Kidney (tissue), 14 donors: ENCODE measurements around the gene C22orf31. TPM values are rescaled to one million over a fixed set of nuclear protein-coding genes. Genes with fewer than 3 reads are reported as not detected.
A peak's percentile ranks its signal among the peaks of the same experiment; 100 is the strongest.

Experiments used
- DNase-seq, 5 donors: peaks; one replicate each; pipeline ENCODE4 v3.0.0-alpha.2; 2013 to 2020
- FAIRE-seq: peaks from 2 replicates; lab custom pipeline; 2012; peaks lifted over from hg19 to GRCh38; lab: Jason Lieb, UNC
- H3K27ac ChIP-seq, 2 donors: one replicate each; pipeline ENCODE4 v1.7.0; 2013; ENCODE audit warnings: low read depth in 2 of 2, low read length in 2 of 2, inconsistent platforms in 1 of 2
- H3K27me3 ChIP-seq: one replicate; pipeline ENCODE4 v1.7.1; 2013; ENCODE audit warnings: low read length, inconsistent platforms; ENCODE audit not compliant: control insufficient read depth, insufficient read depth
- H3K36me3 ChIP-seq, 3 donors: one replicate each; pipeline versions ENCODE4 v1.7.0 to v1.7.1; 2013; ENCODE audit warnings: low read length in 3 of 3, control low read depth in 1 of 3, inconsistent platforms in 1 of 3; ENCODE audit not compliant: insufficient read depth in 3 of 3, control insufficient read depth in 2 of 3
- H3K4me1 ChIP-seq, 3 donors: one replicate each; pipeline versions ENCODE4 v1.7.0 to v1.7.1; 2013; ENCODE audit warnings: low read length in 3 of 3, inconsistent platforms in 1 of 3, low read depth in 1 of 3; ENCODE audit not compliant: control insufficient read depth in 2 of 3, insufficient read depth in 2 of 3
- H3K4me3 ChIP-seq, 3 donors: one replicate each; pipeline versions ENCODE4 v1.7.0 to v1.8.1; 2013; ENCODE audit warnings: low read length in 3 of 3, control low read depth in 1 of 3, inconsistent platforms in 1 of 3
- H3K9ac ChIP-seq, 3 donors: one replicate each; pipeline versions ENCODE4 v1.7.0 to v1.7.1; 2013; ENCODE audit warnings: low read length in 3 of 3, control low read depth in 1 of 3, inconsistent platforms in 1 of 3
- H3K9me3 ChIP-seq, 3 donors: one replicate each; pipeline versions ENCODE4 v1.7.0 to v1.7.1; 2013; ENCODE audit warnings: low read length in 3 of 3, control low read depth in 1 of 3, inconsistent platforms in 1 of 3; ENCODE audit not compliant: control insufficient read depth in 2 of 3, insufficient read depth in 1 of 3
- intact Hi-C: fragments of 100-400 bp; cut with DNase I; formaldehyde crosslinking; loops from one replicate; pipeline ENCODE4 v1.11.1; 2022
- polyA plus RNA-seq: library from polyadenylated mRNA; stranded (reverse); fragments of 350-450 nt; fragmentation: Illumina TruSeq; extraction: RNeasy Lipid Tissue Mini Kit (QIAGEN cat#74804); gene quantifications from one replicate; pipeline ENCODE4 v1.2.3, GENCODE V29; 2014; ENCODE audit warnings: low read depth, low replicate concordance; ENCODE audit not compliant: insufficient read depth
- total RNA-seq: library from RNA; stranded (reverse); fragmentation: NEBNext Ultra II Directional; extraction: Animal tissue kit (Norgen Biotek cat#: 25700); gene quantifications from one replicate; pipeline ENCODE4 v1.2.1, GENCODE V29; 2021
- TF ChIP-seq, protein P1 (sequence below): IDR thresholded peaks from 3 replicates; pipeline ENCODE4 v1.5.1; 2012; ENCODE audit warnings: mild to moderate bottlenecking, moderate library complexity, borderline replicate concordance; ENCODE audit not compliant: insufficient read depth; ENCODE audit errors: extremely low read depth
- donor health status: control.
- donor health status: control.
- donor health status: control.
- donor health status: control.
- donor health status: control.
- donor health status: DM: yes; HTN: yes; CAD: no.
- donor health status: Normal renal cell carcinoma (clear cell type).

Gene C22orf31
- total and polyA plus RNA-seq, 2 donors from 2014 or later: not detected

DNA sequence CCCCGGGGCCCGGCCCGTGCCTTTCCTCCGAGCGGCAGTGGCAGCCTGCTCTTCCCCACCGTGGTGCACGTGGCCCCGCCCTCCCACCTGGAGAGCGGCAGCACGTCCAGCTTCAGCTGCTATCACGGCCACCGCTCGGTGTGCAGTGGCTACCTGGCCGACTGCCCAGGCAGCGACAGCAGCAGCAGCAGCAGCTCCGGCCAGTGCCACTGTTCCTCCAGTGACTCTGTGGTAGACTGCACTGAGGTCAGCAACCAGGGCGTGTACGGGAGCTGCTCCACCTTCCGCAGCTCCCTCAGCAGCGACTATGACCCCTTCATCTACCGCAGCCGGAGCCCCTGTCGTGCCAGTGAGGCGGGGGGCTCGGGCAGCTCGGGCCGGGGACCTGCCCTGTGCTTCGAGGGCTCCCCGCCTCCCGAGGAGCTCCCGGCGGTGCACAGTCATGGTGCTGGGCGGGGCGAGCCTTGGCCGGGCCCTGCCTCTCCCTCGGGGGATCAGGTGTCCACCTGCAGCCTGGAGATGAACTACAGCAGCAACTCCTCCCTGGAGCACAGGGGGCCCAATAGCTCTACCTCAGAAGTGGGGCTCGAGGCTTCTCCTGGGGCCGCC, 11.9 kb downstream of the C22orf31 start:
- intact Hi-C loops: no loop called here
- H3K4me3 ChIP-seq: no peak overlapping the region
- H3K9me3 ChIP-seq: no peaks in the 10 kb centered on the region
- FAIRE-seq: no peak
- no peaks in the 10 kb centered on the region for H3K4me1 ChIP-seq
- no peak overlapping the region for H3K9ac ChIP-seq
- peak in 4 of 5 donors; percentile 45 to 73 (median 56) for DNase-seq
- peaks cover 2 to 42% (median 19%) of the 10 kb centered on the region in 3 donors for H3K36me3 ChIP-seq
- H3K27me3 ChIP-seq: no peaks in the 10 kb centered on the region
- no peak overlapping the region for H3K27ac ChIP-seq
- TF ChIP-seq, protein P1, sequence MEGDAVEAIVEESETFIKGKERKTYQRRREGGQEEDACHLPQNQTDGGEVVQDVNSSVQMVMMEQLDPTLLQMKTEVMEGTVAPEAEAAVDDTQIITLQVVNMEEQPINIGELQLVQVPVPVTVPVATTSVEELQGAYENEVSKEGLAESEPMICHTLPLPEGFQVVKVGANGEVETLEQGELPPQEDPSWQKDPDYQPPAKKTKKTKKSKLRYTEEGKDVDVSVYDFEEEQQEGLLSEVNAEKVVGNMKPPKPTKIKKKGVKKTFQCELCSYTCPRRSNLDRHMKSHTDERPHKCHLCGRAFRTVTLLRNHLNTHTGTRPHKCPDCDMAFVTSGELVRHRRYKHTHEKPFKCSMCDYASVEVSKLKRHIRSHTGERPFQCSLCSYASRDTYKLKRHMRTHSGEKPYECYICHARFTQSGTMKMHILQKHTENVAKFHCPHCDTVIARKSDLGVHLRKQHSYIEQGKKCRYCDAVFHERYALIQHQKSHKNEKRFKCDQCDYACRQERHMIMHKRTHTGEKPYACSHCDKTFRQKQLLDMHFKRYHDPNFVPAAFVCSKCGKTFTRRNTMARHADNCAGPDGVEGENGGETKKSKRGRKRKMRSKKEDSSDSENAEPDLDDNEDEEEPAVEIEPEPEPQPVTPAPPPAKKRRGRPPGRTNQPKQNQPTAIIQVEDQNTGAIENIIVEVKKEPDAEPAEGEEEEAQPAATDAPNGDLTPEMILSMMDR: no peak

DNA sequence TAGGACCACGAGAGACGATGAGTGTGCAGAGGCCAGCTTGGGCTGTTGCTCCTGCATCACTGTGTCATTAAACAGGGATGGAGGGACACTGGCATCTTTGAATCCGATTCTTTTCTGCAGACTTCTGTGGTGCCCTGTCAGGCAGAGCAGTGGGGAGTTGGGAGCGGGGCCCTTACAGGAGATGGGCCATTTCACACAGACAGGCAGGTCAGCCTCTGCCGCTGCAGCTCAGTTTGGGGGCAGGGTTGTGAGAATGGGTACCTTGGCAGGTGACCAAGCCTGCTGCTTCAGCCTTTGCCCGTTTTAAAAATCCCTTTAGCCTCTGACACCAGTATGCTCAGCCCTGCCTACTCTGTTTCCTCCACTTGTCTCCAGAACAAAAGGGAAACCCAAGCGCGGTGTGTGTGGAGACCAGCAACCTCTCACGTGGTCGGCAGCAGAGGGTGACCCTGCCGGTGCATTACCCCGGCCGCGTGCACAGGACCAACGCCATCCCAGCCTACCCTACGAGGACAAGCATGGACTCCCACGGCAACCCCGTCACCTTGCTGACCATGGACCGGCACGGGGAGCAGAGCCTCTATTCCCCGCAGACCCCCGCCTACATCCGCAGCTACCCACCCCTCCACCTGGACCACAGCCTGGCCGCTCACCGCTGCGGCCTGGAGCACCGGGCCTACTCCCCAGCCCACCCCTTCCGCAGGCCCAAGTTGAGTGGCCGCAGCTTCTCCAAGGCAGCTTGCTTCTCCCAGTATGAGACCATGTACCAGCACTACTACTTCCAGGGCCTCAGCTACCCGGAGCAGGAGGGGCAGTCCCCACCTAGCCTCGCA, 12.6 kb downstream of the C22orf31 start:
- H3K36me3 ChIP-seq: peaks cover 4 to 47% (median 24%) of the 10 kb centered on the region in 3 donors
- FAIRE-seq (no peak), DNase-seq (no peak)
- H3K9me3 ChIP-seq: no peaks in the 10 kb centered on the region
- H3K27ac ChIP-seq: no peak overlapping the region
- H3K9ac ChIP-seq: no peak overlapping the region
- H3K4me1 ChIP-seq: no peaks in the 10 kb centered on the region
- TF ChIP-seq, protein P1: no peak
- no peak overlapping the region for H3K4me3 ChIP-seq
- intact Hi-C loops: no loop called here
- H3K27me3 ChIP-seq: no peaks in the 10 kb centered on the region

DNA sequence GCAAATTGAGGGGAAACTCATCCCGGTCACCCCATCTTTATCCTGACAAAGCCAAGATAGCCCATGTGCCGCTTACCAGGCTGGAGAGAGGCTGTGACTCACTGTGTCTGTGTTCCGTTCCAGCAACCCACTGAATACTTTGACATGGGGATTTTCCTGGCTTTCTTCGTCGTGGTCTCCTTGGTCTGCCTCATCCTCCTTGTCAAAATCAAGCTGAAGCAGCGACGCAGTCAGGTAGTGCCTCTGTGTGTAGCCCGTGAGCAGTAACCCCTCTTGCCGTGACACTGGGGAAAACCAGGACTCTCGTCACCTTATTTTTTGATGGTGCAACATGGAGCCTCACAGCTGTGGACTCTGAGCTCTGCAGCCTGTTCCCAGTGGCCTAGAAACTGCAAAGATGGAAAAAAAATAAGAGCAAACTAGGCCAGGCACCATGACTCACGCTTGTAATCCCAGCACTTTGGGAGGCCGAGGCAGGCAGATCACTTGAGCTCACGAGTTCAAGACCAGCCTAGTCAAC, 16.9 kb downstream of the C22orf31 start:
- no peak overlapping the region for H3K9ac ChIP-seq
- FAIRE-seq (no peak), DNase-seq (no peak)
- no peaks in the 10 kb centered on the region for H3K27me3 ChIP-seq
- H3K36me3 ChIP-seq: peaks cover 4 to 48% (median 25%) of the 10 kb centered on the region in 3 donors
- H3K27ac ChIP-seq: no peak overlapping the region
- no peaks in the 10 kb centered on the region for H3K9me3 ChIP-seq
- no peak overlapping the region for H3K4me3 ChIP-seq
- intact Hi-C loops: loop anchor here (5.0 kb wide), 1 partner anchor 187 kb away; no protein-coding TSS in a partner anchor
- H3K4me1 ChIP-seq: peaks cover 0 to 4% (median 0%) of the 10 kb centered on the region in 3 donors
- TF ChIP-seq, protein P1: no peak
